ENCODE measurements around the gene PHF10. TPM values are rescaled to one million over a fixed set of nuclear protein-coding genes. Genes with fewer than 3 reads are reported as not detected.
A peak's percentile ranks its signal among the peaks of the same experiment; 100 is the strongest.

The PHF10 gene
- total and polyA plus RNA-seq, 2 donors (not counting 3 experiments of a cell fraction or from before 2014, with no cell fraction given), result 19.1 to 62.4 TPM

DNA sequence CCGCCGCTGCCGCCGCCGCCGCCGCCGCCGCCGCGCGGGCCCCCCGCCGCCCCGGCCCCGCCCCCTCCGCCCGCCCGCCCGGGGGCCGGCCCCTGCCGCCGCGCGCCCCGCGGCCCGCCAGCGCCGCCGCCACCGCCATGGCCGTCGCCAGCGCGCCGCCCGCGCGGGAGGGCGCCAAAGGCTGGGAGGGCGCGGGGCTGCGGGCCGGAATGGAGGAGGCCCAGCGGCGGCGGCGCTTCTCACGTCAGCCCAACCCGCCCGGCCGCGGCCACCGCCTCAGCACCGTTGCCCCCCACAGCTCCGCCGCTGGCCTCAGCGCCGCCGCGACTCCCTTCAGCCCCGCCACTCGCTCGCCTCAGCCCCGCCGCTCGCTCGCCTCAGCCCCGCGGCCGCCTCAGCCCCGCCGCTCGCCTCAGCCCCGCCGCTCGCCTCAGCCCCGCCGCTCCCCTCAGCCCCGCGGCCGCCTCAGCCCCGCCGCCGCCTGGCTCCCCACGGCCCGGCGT is 258 bp downstream of the PHF10 start:
- Histone ChIP-seq H3K9me3 (replicated peaks; ENCODE audit: control insufficient read depth, insufficient read depth, low read length) (no peaks in the 10 kb centered on the region), H3K36me3 (ENCODE audit: control insufficient read depth in 2 of 2, extremely low read depth in 1 of 2, insufficient read depth in 2 of 2, low read length in 2 of 2) (no peaks in the 10 kb centered on the region), H3K4me3 (replicated peaks in 1 of 3; ENCODE audit: insufficient read depth in 1 of 3, low read depth in 1 of 3, low read length in 3 of 3) (peak overlapping the region in 1 of 3 experiments; percentile 95), H3K4me1 (ENCODE audit: control insufficient read depth, extremely low read depth, insufficient read depth, low read length) (peaks cover 32% of the 10 kb centered on the region), H3K79me2 (ENCODE audit: control insufficient read depth, insufficient read depth, low read length) (peaks cover 34% of the 10 kb centered on the region), H3K9me1 (replicated peaks; ENCODE audit: control insufficient read depth, extremely low read depth, insufficient read depth, low read length) (no peaks in the 10 kb centered on the region), H3K27me3 (ENCODE audit: control insufficient read depth in 2 of 2, insufficient read depth in 2 of 2, low read length in 2 of 2) (no peaks in the 10 kb centered on the region), H3K9ac (replicated peaks; ENCODE audit: extremely low read depth, insufficient read depth, low read length) (peak overlapping the region; percentile 85), H3K27ac (ENCODE audit: insufficient read depth, low read depth, low read length) (peak overlapping the region; percentile 59), H3K4me2 (ENCODE audit: insufficient read depth, low read length) (no peak overlapping the region), H2AFZ (ENCODE audit: low read depth, low read length) (no peak overlapping the region), H4K20me1 (replicated peaks; ENCODE audit: control insufficient read depth, extremely low read depth, insufficient read depth, low read length) (no peaks in the 10 kb centered on the region)
- POLR2A ChIA-PET, result no interaction called here
- intact Hi-C loops (cut with micrococcal nuclease) (loop anchor here (1.0 to 10.0 kb wide), 3 partner anchors 22 to 769 kb away; partner anchors contain the start of genes C6orf120 and WDR27), dilution Hi-C loops (cut with MboI; ENCODE audit: extremely low pct_ligation_motif_present, low sequenced_read_pairs) (no loop called here)
- TF ChIP-seq POLR2AphosphoS5 (IDR thresholded peaks at IDR 0.05; ENCODE audit: insufficient read depth, low read depth, low read length) (no peak), MYC (IDR thresholded peaks at IDR 0.05; ENCODE audit: low read depth, low read length) (no peak), POLR2A (IDR thresholded peaks at IDR 0.05; ENCODE audit: low read depth, low read length) (no peak), EZH2 (IDR thresholded peaks at IDR 0.05; ENCODE audit: borderline replicate concordance, low read depth, low read length, severe bottlenecking) (no peak), FOS (IDR thresholded peaks at IDR 0.05; ENCODE audit: borderline replicate concordance, insufficient read depth, low read length) (no peak), JUN (IDR thresholded peaks at IDR 0.05; ENCODE audit: borderline replicate concordance, insufficient read depth, insufficient read length, low read depth) (no peak), GATA2 (IDR thresholded peaks at IDR 0.05; ENCODE audit: insufficient read depth, insufficient read length, low read depth, low read length) (no peak)
- TF ChIP-seq, protein P1, sequence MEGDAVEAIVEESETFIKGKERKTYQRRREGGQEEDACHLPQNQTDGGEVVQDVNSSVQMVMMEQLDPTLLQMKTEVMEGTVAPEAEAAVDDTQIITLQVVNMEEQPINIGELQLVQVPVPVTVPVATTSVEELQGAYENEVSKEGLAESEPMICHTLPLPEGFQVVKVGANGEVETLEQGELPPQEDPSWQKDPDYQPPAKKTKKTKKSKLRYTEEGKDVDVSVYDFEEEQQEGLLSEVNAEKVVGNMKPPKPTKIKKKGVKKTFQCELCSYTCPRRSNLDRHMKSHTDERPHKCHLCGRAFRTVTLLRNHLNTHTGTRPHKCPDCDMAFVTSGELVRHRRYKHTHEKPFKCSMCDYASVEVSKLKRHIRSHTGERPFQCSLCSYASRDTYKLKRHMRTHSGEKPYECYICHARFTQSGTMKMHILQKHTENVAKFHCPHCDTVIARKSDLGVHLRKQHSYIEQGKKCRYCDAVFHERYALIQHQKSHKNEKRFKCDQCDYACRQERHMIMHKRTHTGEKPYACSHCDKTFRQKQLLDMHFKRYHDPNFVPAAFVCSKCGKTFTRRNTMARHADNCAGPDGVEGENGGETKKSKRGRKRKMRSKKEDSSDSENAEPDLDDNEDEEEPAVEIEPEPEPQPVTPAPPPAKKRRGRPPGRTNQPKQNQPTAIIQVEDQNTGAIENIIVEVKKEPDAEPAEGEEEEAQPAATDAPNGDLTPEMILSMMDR (IDR thresholded peaks at IDR 0.05; ENCODE audit: extremely low read depth in 1 of 2, insufficient read depth in 1 of 2, low read depth in 1 of 2, low read length in 2 of 2), result no peak
- TF ChIP-seq, protein P2, sequence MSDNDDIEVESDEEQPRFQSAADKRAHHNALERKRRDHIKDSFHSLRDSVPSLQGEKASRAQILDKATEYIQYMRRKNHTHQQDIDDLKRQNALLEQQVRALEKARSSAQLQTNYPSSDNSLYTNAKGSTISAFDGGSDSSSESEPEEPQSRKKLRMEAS (IDR thresholded peaks at IDR 0.05; ENCODE audit: insufficient read depth, insufficient read length), result no peak
- CTCF ChIA-PET, result interaction anchor here (0.6 to 3.3 kb wide), 3 partner anchors 15 to 511 kb away, joined by 3 to 18 read pairs (median 9); no protein-coding TSS in a partner anchor
- BruUV-seq (replicated peaks), result no TSS peak
- no peak for FAIRE-seq
- DNase-seq (ENCODE audit: low read depth, low spot score), result no peak
